Measurements from ENCODE around the gene SLC2A3.
"Not testable (repeated sequence)": the region's sequence is repeated elsewhere in the genome, so short reads cannot be mapped to it uniquely, and the experiment has no call there.

Gene SLC2A3

DNA sequence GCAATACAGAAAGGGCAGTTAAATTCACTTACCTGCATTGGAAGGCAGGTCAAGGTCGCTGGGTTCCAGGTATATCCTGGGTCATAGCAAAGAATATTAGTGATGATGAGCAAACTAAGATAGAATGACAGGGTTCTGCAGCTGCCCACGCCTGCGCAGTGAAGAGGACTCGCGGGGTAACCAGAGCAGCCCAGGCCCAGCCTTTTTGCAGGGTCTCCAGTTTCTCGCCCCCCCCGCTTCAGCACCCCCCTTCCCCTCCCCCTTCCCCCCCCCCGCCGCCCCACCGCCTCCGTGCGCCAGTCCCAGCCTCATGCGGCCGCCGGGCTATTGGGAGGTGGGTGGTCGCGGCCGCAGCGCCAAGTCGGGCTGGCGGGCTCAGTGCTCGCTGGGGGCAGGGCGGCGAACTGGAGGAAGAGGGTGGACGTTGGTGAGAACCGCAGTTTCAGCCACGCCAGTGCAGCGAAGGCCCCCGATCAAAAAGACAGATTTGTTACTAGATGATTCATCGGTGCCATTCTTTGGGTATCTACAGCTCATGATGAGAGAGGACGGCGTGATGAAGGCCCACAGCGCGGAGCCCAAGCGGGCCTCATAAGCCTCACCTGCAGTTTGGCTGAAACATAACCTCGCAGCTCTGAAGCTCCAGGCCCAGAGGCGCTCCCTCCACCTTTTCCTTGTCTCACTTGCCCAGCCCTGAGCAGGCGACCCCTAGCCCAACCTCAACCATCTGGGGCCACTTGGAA, 20.2 kb downstream of the SLC2A3 start:
- TF ChIP-seq CTCF (IDR thresholded peaks at IDR 0.05; ENCODE audit: low read depth, low read length) (no peak), EZH2phosphoT487 (IDR thresholded peaks at IDR 0.05; ENCODE audit: low read depth) (no peak)
- H3K79me2 ChIP-seq (ENCODE audit: low read length): no peaks in the 10 kb centered on the region
- no peaks in the 10 kb centered on the region for H3K27me3 ChIP-seq (ENCODE audit: low read depth, low read length)
- no peaks in the 10 kb centered on the region for H4K20me1 ChIP-seq (ENCODE audit: insufficient read depth, low read length)
- H3K27ac ChIP-seq (ENCODE audit: low read length): no peak overlapping the region
- no peak overlapping the region for H3K4me3 ChIP-seq (ENCODE audit: low read length)
- no peak overlapping the region for H2AFZ ChIP-seq (ENCODE audit: low read depth, low read length)
- H3K9ac ChIP-seq (ENCODE audit: low read length): no peak overlapping the region
- H3K4me1 ChIP-seq (ENCODE audit: low read length): no peaks in the 10 kb centered on the region
- no peak overlapping the region for H3K4me2 ChIP-seq (ENCODE audit: low read length)
- no peaks in the 10 kb centered on the region for H3K36me3 ChIP-seq (replicated peaks; ENCODE audit: low read depth, low read length)
- no peaks in the 10 kb centered on the region for H3K9me3 ChIP-seq (ENCODE audit: insufficient read depth, low read length)

DNA sequence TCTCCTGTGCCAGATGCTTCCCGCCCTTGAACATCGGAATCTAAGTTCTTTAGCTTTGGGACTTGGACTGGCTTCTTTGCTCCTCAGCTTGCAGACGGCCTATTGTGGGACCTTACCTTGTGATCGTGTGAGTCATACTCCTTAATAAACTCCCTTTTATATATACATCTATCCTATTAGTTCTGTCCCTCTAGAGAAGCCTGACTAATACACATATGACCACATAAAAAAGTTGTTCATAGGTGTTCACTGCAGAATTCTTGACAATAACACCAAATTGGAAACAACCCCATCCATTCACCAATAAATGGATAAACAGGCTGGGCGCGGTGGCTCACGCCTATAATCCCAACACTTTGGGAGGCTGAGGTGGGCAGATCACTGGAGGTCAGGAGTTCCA, 25.9 kb downstream of the SLC2A3 start:
- not testable (repeated sequence) for H2AFZ ChIP-seq (ENCODE audit: low read depth, low read length); H3K9me3 ChIP-seq (ENCODE audit: insufficient read depth, low read length); H3K36me3 ChIP-seq (replicated peaks; ENCODE audit: low read depth, low read length)

GRCh38 chr12:7907009-7907408, 29.0 kb downstream of the SLC2A3 start:
- H3K4me2 ChIP-seq (ENCODE audit: low read length): no peak overlapping the region

More for the DNA sequence above, 25.9 kb downstream of the SLC2A3 start:
- not testable (repeated sequence) for H3K79me2 ChIP-seq (ENCODE audit: low read length); H3K9ac ChIP-seq (ENCODE audit: low read length); H3K4me1 ChIP-seq (ENCODE audit: low read length); H3K4me3 ChIP-seq (ENCODE audit: low read length); H3K4me2 ChIP-seq (ENCODE audit: low read length); H3K27ac ChIP-seq (ENCODE audit: low read length); H3K27me3 ChIP-seq (ENCODE audit: low read depth, low read length); H4K20me1 ChIP-seq (ENCODE audit: insufficient read depth, low read length)

DNA sequence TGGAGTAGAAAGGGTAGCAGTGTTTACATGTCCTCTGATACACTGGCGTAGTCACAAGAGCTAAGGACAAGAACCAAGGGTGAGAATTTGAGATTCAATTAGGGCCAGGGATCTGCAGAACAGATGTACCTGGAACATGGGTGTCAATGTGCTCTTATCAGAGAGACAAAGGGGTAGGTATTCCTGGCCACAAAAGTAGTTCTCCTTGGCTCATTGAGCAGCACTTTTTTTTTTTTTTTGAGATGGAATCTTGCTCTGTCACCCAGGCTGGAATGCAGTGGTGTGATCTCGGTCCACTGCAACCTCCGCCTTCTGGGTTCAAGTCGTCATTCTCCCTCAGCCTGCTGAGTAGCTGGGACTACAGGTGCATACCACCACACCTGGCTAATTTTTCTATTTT, 29.7 kb downstream of the SLC2A3 start:
- not testable (repeated sequence) for H3K4me2 ChIP-seq (ENCODE audit: low read length); H3K9me3 ChIP-seq (ENCODE audit: insufficient read depth, low read length); H3K4me3 ChIP-seq (ENCODE audit: low read length); H3K27ac ChIP-seq (ENCODE audit: low read length); H4K20me1 ChIP-seq (ENCODE audit: insufficient read depth, low read length); H3K79me2 ChIP-seq (ENCODE audit: low read length); H3K9ac ChIP-seq (ENCODE audit: low read length); H3K4me1 ChIP-seq (ENCODE audit: low read length); H3K36me3 ChIP-seq (replicated peaks; ENCODE audit: low read depth, low read length); H3K27me3 ChIP-seq (ENCODE audit: low read depth, low read length); H2AFZ ChIP-seq (ENCODE audit: low read depth, low read length)

More at GRCh38 chr12:7907009-7907408, 29.0 kb downstream of the SLC2A3 start:
- Histone ChIP-seq H3K27ac (ENCODE audit: low read length) (no peak overlapping the region), H3K36me3 (replicated peaks; ENCODE audit: low read depth, low read length) (no peaks in the 10 kb centered on the region), H3K4me1 (ENCODE audit: low read length) (no peaks in the 10 kb centered on the region), H2AFZ (ENCODE audit: low read depth, low read length) (no peak overlapping the region), H3K9me3 (ENCODE audit: insufficient read depth, low read length) (no peaks in the 10 kb centered on the region), H3K4me3 (ENCODE audit: low read length) (no peak overlapping the region), H4K20me1 (ENCODE audit: insufficient read depth, low read length) (no peaks in the 10 kb centered on the region), H3K79me2 (ENCODE audit: low read length) (no peaks in the 10 kb centered on the region), H3K9ac (ENCODE audit: low read length) (no peak overlapping the region), H3K27me3 (ENCODE audit: low read depth, low read length) (no peaks in the 10 kb centered on the region)
- TF ChIP-seq EZH2phosphoT487 (IDR thresholded peaks at IDR 0.05; ENCODE audit: low read depth): no peak
- TF ChIP-seq CTCF (IDR thresholded peaks at IDR 0.05; ENCODE audit: low read depth, low read length): peak; percentile 5; the same call in 1 of the 2 replicates

DNA sequence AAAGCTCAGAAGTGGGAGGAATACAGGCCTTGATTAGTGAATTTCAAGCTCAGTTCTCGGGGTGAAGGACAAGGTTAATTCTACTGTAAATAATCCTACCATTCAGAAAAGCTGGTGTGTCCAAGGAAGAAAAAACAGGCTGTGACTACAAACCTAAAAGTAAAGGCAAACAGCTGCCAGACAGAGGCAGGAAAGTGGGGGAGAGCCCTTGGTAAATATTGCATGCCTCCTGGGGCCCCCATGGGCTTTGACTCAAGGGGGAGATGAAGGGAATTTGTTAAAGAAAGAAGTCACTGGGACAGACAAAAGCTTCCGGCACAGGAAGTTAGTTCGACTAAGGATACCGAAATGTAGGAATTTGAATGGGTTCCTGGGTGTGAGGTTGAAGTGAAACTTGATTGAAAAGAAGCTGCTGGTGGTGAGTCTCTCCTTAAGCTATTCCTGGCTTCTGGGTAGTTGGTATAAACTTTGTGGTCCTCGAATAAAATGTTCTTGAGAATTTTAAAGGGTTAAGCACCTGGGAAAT, 30.3 kb downstream of the SLC2A3 start:
- not testable (repeated sequence) for H3K4me3 ChIP-seq (ENCODE audit: low read length); H3K27ac ChIP-seq (ENCODE audit: low read length); H3K79me2 ChIP-seq (ENCODE audit: low read length); H2AFZ ChIP-seq (ENCODE audit: low read depth, low read length); H3K9ac ChIP-seq (ENCODE audit: low read length); H3K4me2 ChIP-seq (ENCODE audit: low read length); H3K9me3 ChIP-seq (ENCODE audit: insufficient read depth, low read length); H3K27me3 ChIP-seq (ENCODE audit: low read depth, low read length); H3K4me1 ChIP-seq (ENCODE audit: low read length); H4K20me1 ChIP-seq (ENCODE audit: insufficient read depth, low read length); H3K36me3 ChIP-seq (replicated peaks; ENCODE audit: low read depth, low read length)
